Measurements from ENCODE around the gene SSR2.
"Not testable (repeated sequence)": the region's sequence is repeated elsewhere in the genome, so short reads cannot be mapped to it uniquely, and the experiment has no call there.

SSR2 gene

GRCh38 chr1:155984903-155985645 is 35.7 kb downstream of the SSR2 start:
- TF ChIP-seq ZNF121 (tag by site-specific recombination; IDR thresholded peaks at IDR 0.05): peak; percentile 63; the same call in 1 of the 2 replicates
- POLR2A ChIA-PET: interaction anchor here (0.7 to 2.3 kb wide), 4 partner anchors 22 to 45 kb away, joined by 4 to 8 read pairs (median 6); no protein-coding TSS in a partner anchor
- not testable (repeated sequence) for H3K4me1 ChIP-seq (ENCODE audit: control insufficient read depth, insufficient read depth, low read length)

DNA sequence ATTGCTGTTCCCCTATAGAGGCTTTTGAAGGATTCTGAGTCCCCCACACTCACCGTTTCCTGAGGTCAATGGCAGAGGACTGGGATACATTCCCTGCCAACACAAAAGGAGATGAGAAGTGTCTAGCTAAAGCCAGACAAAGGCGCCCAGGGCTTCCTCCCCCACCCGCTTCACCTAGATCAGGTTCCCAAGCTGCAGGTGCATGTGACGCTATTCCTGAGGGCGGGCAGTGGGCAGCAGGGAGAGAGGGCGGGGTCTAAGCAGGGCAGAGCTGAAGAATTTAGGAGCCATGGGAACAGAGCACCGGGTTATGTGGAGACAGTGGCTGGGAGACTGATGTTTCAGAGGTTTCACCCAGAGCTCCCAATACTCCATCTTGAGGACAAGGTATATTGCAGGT is 36.4 kb downstream of the SSR2 start:
- Histone ChIP-seq H3K27ac (ENCODE audit: extremely low read depth, low read depth, low read length) (peak overlapping the region; percentile 65; the same call in 1 of the 2 replicates), H3K4me3 (ENCODE audit: low read depth, low read length) (no peak overlapping the region), H3K4me1 (ENCODE audit: control insufficient read depth, insufficient read depth, low read length) (peaks cover 12% of the 10 kb centered on the region), H3K9me3 (ENCODE audit: control insufficient read depth, insufficient read depth, low read depth, low read length) (no peaks in the 10 kb centered on the region), H3K36me3 (ENCODE audit: control insufficient read depth in 2 of 2, insufficient read depth in 1 of 2, low read length in 2 of 2) (no peaks in the 10 kb centered on the region)
- CTCF ChIA-PET: interaction anchor here (1.1 to 2.7 kb wide), 7 partner anchors 17 to 82 kb away, joined by 3 to 24 read pairs (median 6); partner anchors contain the start of genes KHDC4 and RAB25
- POLR2A ChIA-PET: interaction anchor here (0.7 to 2.3 kb wide), 7 partner anchors 22 to 50 kb away, joined by 3 to 9 read pairs (median 5); partner anchors contain the start of gene KHDC4
- no peak for TF ChIP-seq ELK4 (IDR thresholded peaks at IDR 0.05; ENCODE audit: borderline replicate concordance, low read depth, low read length)
- TF ChIP-seq ZFP37 (tag by site-specific recombination; IDR thresholded peaks at IDR 0.05): no peak
- peak; percentile 41 for TF ChIP-seq KLF1 (tag by site-specific recombination; IDR thresholded peaks at IDR 0.05)
- TF ChIP-seq ZNF610 (tag by site-specific recombination; IDR thresholded peaks at IDR 0.05; ENCODE audit: borderline replicate concordance): no peak
- TF ChIP-seq ZNF624 (tag by site-specific recombination; IDR thresholded peaks at IDR 0.05): no peak
- TF ChIP-seq ZSCAN16 (tag by site-specific recombination; IDR thresholded peaks at IDR 0.05): no peak
- TF ChIP-seq ZNF211 (tag by site-specific recombination; IDR thresholded peaks at IDR 0.05; ENCODE audit: low read depth): no peak
- no peak for TF ChIP-seq KLF10 (tag by site-specific recombination; IDR thresholded peaks at IDR 0.05)
- no peak for TF ChIP-seq ZNF133 (tag by site-specific recombination; IDR thresholded peaks at IDR 0.05)
- TF ChIP-seq ZNF555 (tag by site-specific recombination; conservative IDR thresholded peaks at IDR 0.05): no peak
- TF ChIP-seq EGR2 (tag by site-specific recombination; IDR thresholded peaks at IDR 0.05; ENCODE audit: low read depth): peak; percentile 74
- TF ChIP-seq MEIS1 (CRISPR knock-in tag; IDR thresholded peaks at IDR 0.05; ENCODE audit: borderline replicate concordance): no peak
- TF ChIP-seq, protein P1, sequence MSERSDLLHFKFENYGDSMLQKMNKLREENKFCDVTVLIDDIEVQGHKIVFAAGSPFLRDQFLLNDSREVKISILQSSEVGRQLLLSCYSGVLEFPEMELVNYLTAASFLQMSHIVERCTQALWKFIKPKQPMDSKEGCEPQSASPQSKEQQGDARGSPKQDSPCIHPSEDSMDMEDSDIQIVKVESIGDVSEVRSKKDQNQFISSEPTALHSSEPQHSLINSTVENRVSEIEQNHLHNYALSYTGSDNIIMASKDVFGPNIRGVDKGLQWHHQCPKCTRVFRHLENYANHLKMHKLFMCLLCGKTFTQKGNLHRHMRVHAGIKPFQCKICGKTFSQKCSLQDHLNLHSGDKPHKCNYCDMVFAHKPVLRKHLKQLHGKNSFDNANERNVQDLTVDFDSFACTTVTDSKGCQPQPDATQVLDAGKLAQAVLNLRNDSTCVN (tag by site-specific recombination; optimal IDR thresholded peaks at IDR 0.05): no peak
- TF ChIP-seq, protein P2, sequence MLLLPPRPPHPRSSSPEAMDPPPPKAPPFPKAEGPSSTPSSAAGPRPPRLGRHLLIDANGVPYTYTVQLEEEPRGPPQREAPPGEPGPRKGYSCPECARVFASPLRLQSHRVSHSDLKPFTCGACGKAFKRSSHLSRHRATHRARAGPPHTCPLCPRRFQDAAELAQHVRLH (tag by site-specific recombination; IDR thresholded peaks at IDR 0.05): no peak
- TF ChIP-seq ZNF560 (tag by site-specific recombination; IDR thresholded peaks at IDR 0.05; ENCODE audit: borderline replicate concordance): no peak
- no peak for TF ChIP-seq ZBTB7A (tag by site-specific recombination; IDR thresholded peaks at IDR 0.05; ENCODE audit: low read depth)
- no peak for TF ChIP-seq ZBTB17 (tag by site-specific recombination; IDR thresholded peaks at IDR 0.05)
- TF ChIP-seq, protein P3, sequence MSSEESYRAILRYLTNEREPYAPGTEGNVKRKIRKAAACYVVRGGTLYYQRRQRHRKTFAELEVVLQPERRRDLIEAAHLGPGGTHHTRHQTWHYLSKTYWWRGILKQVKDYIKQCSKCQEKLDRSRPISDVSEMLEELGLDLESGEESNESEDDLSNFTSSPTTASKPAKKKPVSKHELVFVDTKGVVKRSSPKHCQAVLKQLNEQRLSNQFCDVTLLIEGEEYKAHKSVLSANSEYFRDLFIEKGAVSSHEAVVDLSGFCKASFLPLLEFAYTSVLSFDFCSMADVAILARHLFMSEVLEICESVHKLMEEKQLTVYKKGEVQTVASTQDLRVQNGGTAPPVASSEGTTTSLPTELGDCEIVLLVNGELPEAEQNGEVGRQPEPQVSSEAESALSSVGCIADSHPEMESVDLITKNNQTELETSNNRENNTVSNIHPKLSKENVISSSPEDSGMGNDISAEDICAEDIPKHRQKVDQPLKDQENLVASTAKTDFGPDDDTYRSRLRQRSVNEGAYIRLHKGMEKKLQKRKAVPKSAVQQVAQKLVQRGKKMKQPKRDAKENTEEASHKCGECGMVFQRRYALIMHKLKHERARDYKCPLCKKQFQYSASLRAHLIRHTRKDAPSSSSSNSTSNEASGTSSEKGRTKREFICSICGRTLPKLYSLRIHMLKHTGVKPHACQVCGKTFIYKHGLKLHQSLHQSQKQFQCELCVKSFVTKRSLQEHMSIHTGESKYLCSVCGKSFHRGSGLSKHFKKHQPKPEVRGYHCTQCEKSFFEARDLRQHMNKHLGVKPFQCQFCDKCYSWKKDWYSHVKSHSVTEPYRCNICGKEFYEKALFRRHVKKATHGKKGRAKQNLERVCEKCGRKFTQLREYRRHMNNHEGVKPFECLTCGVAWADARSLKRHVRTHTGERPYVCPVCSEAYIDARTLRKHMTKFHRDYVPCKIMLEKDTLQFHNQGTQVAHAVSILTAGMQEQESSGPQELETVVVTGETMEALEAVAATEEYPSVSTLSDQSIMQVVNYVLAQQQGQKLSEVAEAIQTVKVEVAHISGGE (tag by site-specific recombination; conservative IDR thresholded peaks at IDR 0.05; ENCODE audit: low read depth): no peak
- TF ChIP-seq ZFHX2 (tag by site-specific recombination; conservative IDR thresholded peaks at IDR 0.05): peak; percentile 75
- TF ChIP-seq ZNF324 (tag by site-specific recombination; IDR thresholded peaks at IDR 0.05): no peak

More at GRCh38 chr1:155984903-155985645, 35.7 kb downstream of the SSR2 start:
- H3K27ac ChIP-seq (ENCODE audit: extremely low read depth, low read depth, low read length); H3K4me3 ChIP-seq (ENCODE audit: low read depth, low read length); H3K9me3 ChIP-seq (ENCODE audit: control insufficient read depth, insufficient read depth, low read depth, low read length); H3K36me3 ChIP-seq (ENCODE audit: control insufficient read depth in 2 of 2, insufficient read depth in 1 of 2, low read length in 2 of 2): not testable (repeated sequence)
- CTCF ChIA-PET: interaction anchor here (0.6 to 2.7 kb wide), 4 partner anchors 11 to 81 kb away, joined by 3 to 24 read pairs (median 8); no protein-coding TSS in a partner anchor

All from HEK293 (cell line).